Measurements from ENCODE around the gene OR4D2.

- TF ChIP-seq YY1 (IDR thresholded peaks at IDR 0.05; ENCODE audit: low read depth) = no peak
- TF ChIP-seq REST (IDR thresholded peaks at IDR 0.05; ENCODE audit: low read depth) = no peak
Observed at GRCh38 chr17:58153046-58153445, 13.7 kb upstream of the OR4D2 start.

Data from Ishikawa (cell line).